Mesenchymal stem cell (in vitro differentiated cells and primary cell): ENCODE data around the gene ITGB8.

ENCODE experiments used
- DNase-seq: peaks from one replicate; pipeline ENCODE4 v3.0.0-alpha.2; 2013
- H2AFZ ChIP-seq: one replicate; pipeline ENCODE4 v1.6.1; 2013; ENCODE audit warnings: low read depth, mild to moderate bottlenecking, control low read depth, inconsistent platforms, low read length, moderate library complexity
- H2AK5ac ChIP-seq: 2 replicates; pipeline ENCODE4 v1.6.1; 2013; ENCODE audit warnings: low read length, moderate library complexity, mild to moderate bottlenecking, inconsistent platforms; ENCODE audit not compliant: severe bottlenecking
- H2BK120ac ChIP-seq: one replicate; pipeline ENCODE4 v1.6.1; 2013; ENCODE audit warnings: low read depth, mild to moderate bottlenecking, inconsistent platforms, low read length, moderate library complexity
- H2BK12ac ChIP-seq, 2 experiments: one replicate each; pipeline ENCODE4 v1.6.1; 2013; ENCODE audit warnings: inconsistent platforms in 2 of 2, low read length in 2 of 2, mild to moderate bottlenecking in 2 of 2, moderate library complexity in 2 of 2, control low read depth in 1 of 2
- H2BK15ac ChIP-seq: one replicate; pipeline ENCODE4 v1.6.1; 2013; ENCODE audit warnings: mild to moderate bottlenecking, low read depth, inconsistent platforms; ENCODE audit not compliant: poor library complexity, severe bottlenecking
- H2BK5ac ChIP-seq: 2 replicates; pipeline ENCODE4 v1.6.1; 2013; ENCODE audit warnings: low read depth, mild to moderate bottlenecking, low read length, control low read depth, inconsistent platforms; ENCODE audit not compliant: poor library complexity, severe bottlenecking
- H3K14ac ChIP-seq, 2 experiments: one replicate each; pipeline ENCODE4 v1.6.1; 2013; ENCODE audit warnings: inconsistent platforms in 2 of 2, low read length in 2 of 2, control low read depth in 1 of 2, mild to moderate bottlenecking in 1 of 2, moderate library complexity in 1 of 2
- H3K18ac ChIP-seq, 2 experiments: one replicate each; pipeline ENCODE4 v1.6.1; 2013; ENCODE audit warnings: inconsistent platforms in 2 of 2, low read length in 2 of 2, control low read depth in 1 of 2, low read depth in 1 of 2, mild to moderate bottlenecking in 1 of 2
- H3K23ac ChIP-seq, 2 experiments: one replicate each; pipeline ENCODE4 v1.6.1; 2013; ENCODE audit warnings: inconsistent platforms in 2 of 2, low read length in 2 of 2, mild to moderate bottlenecking in 2 of 2, moderate library complexity in 2 of 2, control low read depth in 1 of 2
- H3K27ac ChIP-seq: 2 replicates; pipeline ENCODE4 v1.5.1; 2013; ENCODE audit warnings: mild to moderate bottlenecking, moderate library complexity, low read length, control low read depth, inconsistent platforms; ENCODE audit not compliant: poor library complexity, severe bottlenecking
- H3K27me3 ChIP-seq, 2 experiments: 2 replicates each; pipeline versions ENCODE4 v1.6.1 to v1.7.0; 2013; ENCODE audit warnings: low read length in 2 of 2, mild to moderate bottlenecking in 2 of 2, moderate library complexity in 2 of 2, control low read depth in 1 of 2, inconsistent platforms in 1 of 2; ENCODE audit not compliant: control insufficient read depth in 1 of 2, insufficient read depth in 1 of 2
- H3K36me3 ChIP-seq, 2 experiments: 2 replicates each; pipeline versions ENCODE4 v1.6.1 to v1.7.0; 2013; ENCODE audit warnings: low read length in 2 of 2, control low read depth in 1 of 2, inconsistent platforms in 1 of 2, low read depth in 1 of 2, mild to moderate bottlenecking in 1 of 2; ENCODE audit not compliant: insufficient read depth in 2 of 2, control insufficient read depth in 1 of 2
- H3K4ac ChIP-seq, 2 experiments: one replicate each; pipeline ENCODE4 v1.6.1; 2013; ENCODE audit warnings: inconsistent platforms in 2 of 2, low read length in 2 of 2, mild to moderate bottlenecking in 2 of 2, moderate library complexity in 2 of 2, control low read depth in 1 of 2, low read depth in 1 of 2
- H3K4me1 ChIP-seq: 2 replicates; pipeline ENCODE4 v1.6.1; 2013; ENCODE audit warnings: low read depth, low read length, control low read depth; ENCODE audit not compliant: control insufficient read depth, insufficient read depth
- H3K4me2 ChIP-seq: 2 replicates; pipeline ENCODE4 v1.6.1; 2013; ENCODE audit warnings: low read length, mild to moderate bottlenecking, inconsistent platforms; ENCODE audit not compliant: poor library complexity, severe bottlenecking
- H3K4me3 ChIP-seq, 2 experiments: 2 replicates each; pipeline versions ENCODE4 v1.5.1 to v1.7.0; 2013; ENCODE audit warnings: low read length in 2 of 2, mild to moderate bottlenecking in 2 of 2, control low read depth in 1 of 2, low read depth in 1 of 2; ENCODE audit not compliant: insufficient read depth in 1 of 2
- H3K79me1 ChIP-seq: replicated peaks from 2 replicates; pipeline ENCODE4 v1.6.1; 2013; ENCODE audit warnings: mild to moderate bottlenecking, control low read depth, low read length, inconsistent platforms; ENCODE audit not compliant: poor library complexity, severe bottlenecking
- H3K9ac ChIP-seq: 2 replicates; pipeline ENCODE4 v1.7.0; 2013; ENCODE audit warnings: mild to moderate bottlenecking, low read length, moderate library complexity
- H3K9me3 ChIP-seq: 2 replicates; pipeline ENCODE4 v1.7.0; 2013; ENCODE audit warnings: mild to moderate bottlenecking, low read length; ENCODE audit not compliant: control insufficient read depth
- H4K8ac ChIP-seq: one replicate; pipeline ENCODE4 v1.6.1; 2013; ENCODE audit warnings: inconsistent platforms, mild to moderate bottlenecking, low read length, moderate library complexity
- H4K91ac ChIP-seq: one replicate; pipeline ENCODE4 v1.6.1; 2013; ENCODE audit warnings: mild to moderate bottlenecking, low read length, inconsistent platforms
- WGBS: methylation state at CpG from one replicate; pipeline ENCODE4 v1.1.7; 2013; ENCODE audit warnings: mixed read lengths; 5-methylcytosine and 5-hydroxymethylcytosine counted together

Gene ITGB8

DNA sequence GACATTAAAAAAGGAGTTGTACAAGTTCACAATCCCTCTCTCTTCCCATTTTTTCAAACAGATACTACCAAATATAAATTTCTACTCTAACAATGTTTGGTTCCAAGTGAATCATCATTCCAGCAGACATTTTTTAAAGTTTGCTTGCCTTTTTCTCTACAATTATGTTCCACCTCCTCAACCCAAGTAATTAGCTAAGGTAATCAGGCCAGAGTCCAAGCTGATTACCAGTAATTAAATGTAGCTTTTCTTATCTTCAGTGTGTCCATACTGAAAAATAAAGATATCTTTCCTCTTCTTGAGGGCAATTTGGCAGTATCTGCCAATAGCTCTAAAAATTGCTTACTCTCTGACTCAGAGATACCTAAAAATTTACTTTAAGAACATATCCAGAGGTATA is 126.0 kb downstream of the ITGB8 start:
- Histone ChIP-seq H3K23ac (no peak overlapping the region), H3K14ac (no peak overlapping the region), H3K36me3 (no peaks in the 10 kb centered on the region), H3K18ac (no peak overlapping the region), H3K27me3 (no peaks in the 10 kb centered on the region), H3K4ac (no peak overlapping the region), H4K8ac (no peak overlapping the region), H3K79me1 (no peaks in the 10 kb centered on the region), H2AK5ac (no peak overlapping the region), H3K9ac (no peak overlapping the region), H3K4me2 (no peak overlapping the region), H4K91ac (no peak overlapping the region), H2BK120ac (no peak overlapping the region), H3K9me3 (no peaks in the 10 kb centered on the region), H3K4me3 (no peak overlapping the region), H3K4me1 (no peaks in the 10 kb centered on the region), H3K27ac (no peak overlapping the region), H2BK5ac (no peak overlapping the region), H2BK15ac (no peak overlapping the region), H2BK12ac (no peak overlapping the region), H2AFZ (no peak overlapping the region)
- DNase-seq = no peak

DNA sequence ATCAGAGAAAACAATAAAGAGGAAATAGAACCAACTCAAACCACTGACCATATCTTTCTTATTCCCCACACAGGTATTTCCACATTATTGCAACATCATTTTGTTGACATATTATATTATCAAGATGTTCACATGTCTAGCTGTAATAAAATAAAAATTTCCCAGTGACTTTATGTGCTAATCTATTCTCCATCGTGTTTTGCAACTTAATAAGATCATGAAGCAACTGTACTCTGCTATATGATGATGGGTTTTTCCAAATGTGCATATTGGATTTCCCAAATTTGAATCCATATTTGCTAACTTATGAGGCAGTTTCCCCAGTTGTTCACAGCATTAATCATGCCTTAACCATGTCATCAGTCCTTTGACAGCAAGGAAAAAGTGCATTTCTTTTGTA is 127.8 kb downstream of the ITGB8 start:
- Histone ChIP-seq H2BK120ac (no peak overlapping the region), H2BK12ac (no peak overlapping the region), H2BK15ac (no peak overlapping the region), H3K27ac (no peak overlapping the region), H3K9ac (no peak overlapping the region), H2AFZ (no peak overlapping the region), H3K14ac (no peak overlapping the region), H3K79me1 (no peaks in the 10 kb centered on the region), H3K27me3 (no peaks in the 10 kb centered on the region), H3K4ac (no peak overlapping the region), H3K9me3 (no peaks in the 10 kb centered on the region), H2AK5ac (no peak overlapping the region), H2BK5ac (no peak overlapping the region), H4K91ac (no peak overlapping the region), H4K8ac (no peak overlapping the region), H3K4me2 (no peak overlapping the region), H3K4me1 (no peaks in the 10 kb centered on the region), H3K4me3 (no peak overlapping the region), H3K18ac (no peak overlapping the region), H3K23ac (no peak overlapping the region), H3K36me3 (no peaks in the 10 kb centered on the region)
- 80% methylated on average over 1 of the region's 1 CpG for WGBS
- no peak for DNase-seq

DNA sequence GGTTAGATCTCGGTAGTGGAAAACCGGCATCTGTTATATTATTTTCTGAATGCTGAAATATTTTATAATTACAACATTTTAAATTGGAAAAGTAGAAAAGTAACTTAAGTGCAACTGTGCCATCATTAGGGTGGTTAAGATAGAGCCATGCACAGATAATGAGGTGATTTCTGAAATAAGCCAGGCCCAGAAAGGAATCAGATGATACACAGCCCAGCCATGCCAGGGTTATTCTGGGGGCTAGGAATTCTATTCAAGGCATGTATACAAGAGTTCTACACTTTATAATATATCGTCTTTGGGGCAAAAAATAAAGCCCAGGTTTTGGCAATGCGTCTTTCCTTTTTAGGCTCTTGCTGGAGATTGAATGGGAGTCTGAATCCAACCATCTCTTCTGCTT is 128.7 kb downstream of the ITGB8 start:
- Histone ChIP-seq H3K27me3 (no peaks in the 10 kb centered on the region), H4K8ac (no peak overlapping the region), H2AFZ (no peak overlapping the region), H2BK120ac (no peak overlapping the region), H2BK5ac (no peak overlapping the region), H3K79me1 (no peaks in the 10 kb centered on the region), H3K14ac (no peak overlapping the region), H3K27ac (no peak overlapping the region), H3K4me3 (no peak overlapping the region), H3K4me2 (no peak overlapping the region), H2AK5ac (no peak overlapping the region), H3K23ac (no peak overlapping the region), H2BK12ac (no peak overlapping the region), H3K4ac (no peak overlapping the region), H3K9me3 (no peaks in the 10 kb centered on the region), H3K18ac (no peak overlapping the region), H3K36me3 (no peaks in the 10 kb centered on the region), H3K9ac (no peak overlapping the region), H2BK15ac (no peak overlapping the region), H3K4me1 (no peaks in the 10 kb centered on the region), H4K91ac (no peak overlapping the region)
- 78% methylated on average over 2 of the region's 4 CpGs for whole genome bisulfite sequencing
- no peak for DNase-seq

DNA sequence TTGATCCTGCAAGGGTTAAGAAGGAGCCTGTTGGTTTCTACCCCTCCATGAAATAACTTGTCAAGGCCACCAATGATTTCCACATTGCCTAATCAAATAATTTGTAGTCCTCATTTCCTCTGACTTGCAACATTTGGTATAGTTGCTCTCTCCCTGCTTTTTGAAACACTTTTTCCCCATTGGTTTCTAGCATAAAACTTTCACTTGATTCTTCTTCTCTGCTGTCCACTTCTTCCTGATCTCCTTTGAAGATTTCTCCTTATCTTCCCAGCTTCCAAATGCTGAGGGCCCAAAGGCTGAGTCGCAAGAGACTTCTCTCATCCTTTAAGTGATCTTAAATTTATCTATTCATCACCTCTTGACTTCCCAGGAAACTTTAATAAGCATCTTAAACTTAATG is 134.2 kb downstream of the ITGB8 start:
- Histone ChIP-seq H2AK5ac (no peak overlapping the region), H3K36me3 (no peaks in the 10 kb centered on the region), H3K4ac (no peak overlapping the region), H3K23ac (no peak overlapping the region), H4K91ac (no peak overlapping the region), H3K27ac (no peak overlapping the region), H3K9ac (no peak overlapping the region), H2BK120ac (no peak overlapping the region), H3K79me1 (no peaks in the 10 kb centered on the region), H2BK15ac (no peak overlapping the region), H3K4me2 (no peak overlapping the region), H2BK12ac (no peak overlapping the region), H3K4me1 (no peaks in the 10 kb centered on the region), H3K18ac (no peak overlapping the region), H3K14ac (no peak overlapping the region), H2AFZ (no peak overlapping the region), H2BK5ac (no peak overlapping the region), H3K9me3 (no peaks in the 10 kb centered on the region), H3K27me3 (no peaks in the 10 kb centered on the region), H3K4me3 (no peak overlapping the region), H4K8ac (no peak overlapping the region)
- DNase-seq = no peak
- 83% methylated on average over 1 of the region's 1 CpG for WGBS
